HK-2 (cell line): ENCODE data around the gene PTPRM.

ENCODE experiments used
- DNase-seq: peaks from one replicate; pipeline ENCODE4 v3.0.0-alpha.2; 2018; ENCODE audit not compliant: unreplicated experiment

The PTPRM gene

DNA sequence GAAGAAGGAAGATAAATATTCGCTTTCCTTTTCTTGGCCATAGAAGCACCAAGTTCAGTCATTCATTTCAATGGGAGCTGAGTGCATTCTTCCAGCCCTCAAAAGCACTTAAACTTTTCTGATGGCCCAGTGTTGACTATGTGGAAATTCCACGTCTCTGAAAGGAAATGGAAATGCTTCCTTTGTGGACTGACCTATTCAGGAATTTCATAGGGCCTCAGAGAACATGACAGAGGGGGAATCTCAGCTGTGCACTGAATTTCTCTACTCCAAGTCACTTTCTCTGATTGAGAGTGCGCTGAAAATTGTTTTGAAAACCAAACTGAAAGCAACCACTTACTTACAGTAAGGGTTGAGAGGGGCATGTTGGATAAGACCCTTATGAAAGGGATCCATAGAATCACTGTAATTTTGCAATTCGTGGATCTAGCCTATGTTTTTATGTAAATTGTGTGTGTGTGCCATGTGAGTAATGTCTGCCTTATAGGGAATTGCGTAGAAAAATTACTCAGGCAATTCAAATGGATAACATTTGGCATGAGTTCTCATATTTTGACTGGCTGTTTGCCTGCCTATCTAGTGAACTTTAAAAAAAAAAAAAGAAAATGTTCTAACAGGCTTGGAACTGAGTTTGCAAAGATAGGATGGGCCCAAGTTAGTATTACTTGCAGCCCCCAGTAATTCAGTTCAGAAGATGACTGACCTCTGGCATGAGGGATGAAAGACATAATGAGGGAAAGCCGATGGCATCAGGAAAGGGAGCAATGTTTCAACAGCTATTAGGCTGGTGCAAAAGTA is 437.0 kb downstream of the PTPRM start:
- DNase-seq, result no peak

- DNase-seq, result no peak
Observed at GRCh38 chr18:8004792-8005191, 437.7 kb downstream of the PTPRM start.

DNA sequence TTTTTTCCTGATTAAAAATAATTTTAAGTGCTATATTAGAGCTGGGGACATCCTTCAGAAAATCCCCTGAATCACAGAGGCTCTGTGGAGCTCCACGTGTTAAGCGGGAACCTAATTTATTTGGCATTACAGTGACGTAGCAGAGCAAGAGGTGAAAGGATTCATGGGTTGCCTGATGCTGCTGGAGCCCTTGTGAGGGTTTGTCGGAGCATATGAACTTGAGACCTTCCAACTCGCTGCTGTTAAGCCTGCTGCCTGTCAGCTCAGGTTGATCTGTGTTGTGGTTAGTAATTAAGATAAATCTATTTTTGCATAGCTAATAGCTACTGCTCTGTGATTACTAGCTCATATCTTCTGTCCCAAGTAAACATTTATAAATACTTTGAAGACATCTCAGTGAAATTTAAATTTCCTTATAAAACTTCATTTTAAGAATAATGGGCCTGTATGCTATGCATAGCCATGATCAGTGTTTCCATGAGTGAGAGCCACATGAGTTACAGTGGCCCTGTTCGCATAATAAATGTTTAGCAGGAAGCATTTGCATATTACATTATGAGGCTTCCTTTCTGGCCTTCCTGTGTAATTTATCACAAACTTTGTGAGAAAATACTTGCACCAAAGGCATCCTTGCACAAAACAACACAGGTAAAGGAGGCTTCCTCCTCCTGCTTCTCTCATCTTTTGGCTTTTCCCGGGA is 438.9 kb downstream of the PTPRM start:
- DNase-seq, result no peak

GRCh38 chr18:8006979-8007378 is 439.9 kb downstream of the PTPRM start:
- no peak for DNase-seq

DNA sequence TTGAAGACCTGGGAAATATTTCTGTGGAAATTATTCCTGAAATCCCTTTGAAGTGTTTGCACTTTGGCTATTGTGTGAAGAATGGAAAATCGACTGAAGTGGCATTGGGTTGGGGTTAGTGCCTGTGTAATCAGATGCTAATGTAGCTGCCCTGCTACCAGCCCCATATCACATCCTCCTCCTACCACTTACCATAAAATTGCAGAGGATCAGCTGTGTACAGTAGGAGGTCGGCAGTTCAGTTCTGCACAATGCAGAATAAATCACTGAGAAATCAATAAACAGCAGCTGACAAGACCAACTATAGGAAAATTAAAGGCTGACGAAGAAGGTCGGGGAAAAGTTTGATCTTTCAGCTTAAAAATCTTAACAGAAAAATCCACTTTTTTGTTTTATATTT is 440.9 kb downstream of the PTPRM start:
- no peak for DNase-seq

DNA sequence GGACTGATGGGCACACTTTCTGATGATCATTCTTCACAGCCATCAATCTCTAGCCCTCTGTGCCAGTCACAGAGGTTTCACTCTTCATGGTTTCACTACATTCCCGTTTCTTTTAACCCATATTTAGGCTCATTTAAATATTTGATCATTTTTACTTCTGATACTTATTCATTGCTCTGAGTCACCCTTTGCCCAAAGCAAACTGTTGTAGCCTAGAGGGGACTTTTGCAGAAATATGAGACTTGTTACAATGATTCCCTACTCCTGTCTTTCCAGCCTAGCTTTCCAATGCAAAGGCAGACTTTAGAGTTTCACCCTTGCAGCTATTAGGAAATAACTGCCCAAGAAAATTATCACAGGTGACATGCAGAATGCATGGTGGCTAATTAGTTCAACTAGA is 444.2 kb downstream of the PTPRM start:
- no peak for DNase-seq

- DNase-seq, result no peak
Observed at GRCh38 chr18:8011906-8012305, 444.8 kb downstream of the PTPRM start.

GRCh38 chr18:8018701-8019331 is 451.7 kb downstream of the PTPRM start:
- DNase-seq, result no peak

- no peak for DNase-seq
Observed at GRCh38 chr18:8019600-8019999, 452.5 kb downstream of the PTPRM start.

DNA sequence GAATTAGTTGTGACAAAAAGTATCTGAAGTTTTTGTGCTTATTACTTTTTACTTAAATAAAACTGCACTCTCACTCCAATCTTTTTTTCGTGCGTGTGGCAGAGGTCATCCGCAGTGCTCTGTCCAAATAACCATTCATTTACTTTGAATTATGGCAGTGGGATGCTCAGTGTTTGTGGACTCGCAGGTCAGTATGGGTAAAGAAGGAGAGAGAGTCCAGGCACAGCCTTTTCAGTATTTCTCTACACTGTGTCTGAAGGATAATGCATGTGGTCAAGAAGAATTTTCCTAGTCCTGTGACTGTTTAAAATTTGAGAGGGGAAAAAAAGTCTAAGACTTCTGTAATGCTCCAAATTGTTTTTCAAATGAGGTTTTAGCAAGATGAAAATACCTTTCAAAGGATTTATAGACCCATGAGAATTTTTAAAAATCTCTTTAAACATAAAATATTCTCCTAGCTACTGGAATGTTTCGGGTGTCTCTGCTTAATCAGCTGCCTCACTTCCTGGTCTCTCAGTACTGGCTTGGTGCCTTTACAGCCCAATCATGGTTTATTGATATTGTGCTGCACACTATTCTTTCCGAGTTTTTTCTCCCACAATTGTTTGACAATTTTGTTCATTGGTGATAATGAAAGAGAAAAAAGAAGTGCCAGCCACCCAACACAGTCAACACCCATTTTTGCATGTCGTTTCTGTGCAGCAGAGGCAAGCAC is 453.2 kb downstream of the PTPRM start:
- no peak for DNase-seq

DNA sequence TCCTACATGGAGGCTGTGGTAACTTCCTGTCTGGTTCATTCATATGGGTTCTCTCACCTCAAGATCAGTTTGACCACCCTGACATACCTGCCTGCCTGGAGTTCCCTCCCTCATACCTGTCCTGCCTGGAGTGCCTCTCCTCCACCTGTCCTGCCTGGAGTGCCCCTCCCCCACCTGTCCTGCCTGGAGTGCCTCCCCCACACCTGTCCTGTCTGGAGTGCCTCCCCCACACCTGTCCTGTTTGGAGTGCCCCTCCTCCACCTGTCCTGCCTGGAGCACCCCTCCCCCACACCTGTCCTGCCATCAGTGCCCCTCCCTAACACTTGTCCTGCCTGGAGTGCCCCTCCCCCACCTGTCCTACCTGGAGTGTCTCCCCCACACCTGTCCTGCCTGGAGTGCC is 461.9 kb downstream of the PTPRM start:
- no peak for DNase-seq

GRCh38 chr18:8029731-8030130 is 462.6 kb downstream of the PTPRM start:
- DNase-seq, result no peak

DNA sequence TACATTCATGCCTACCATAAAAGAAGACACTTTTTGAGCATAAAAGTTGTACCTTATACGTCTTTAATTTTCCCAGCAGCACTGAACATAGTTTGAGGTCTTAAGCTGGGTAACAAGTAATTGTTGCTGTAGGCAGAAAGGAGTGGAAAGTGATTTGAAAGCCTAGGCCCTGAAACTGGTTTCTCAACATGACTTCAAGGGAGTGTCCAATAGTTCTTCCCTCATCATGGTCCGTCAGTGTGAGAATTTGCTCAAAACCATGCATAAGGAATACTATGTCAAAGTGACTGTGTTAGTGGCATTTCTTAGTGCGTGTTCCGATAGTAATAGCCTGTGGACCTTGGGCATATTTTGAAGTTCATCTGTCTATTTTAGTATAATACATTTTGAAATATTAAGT is 463.1 kb downstream of the PTPRM start:
- DNase-seq, result no peak

DNA sequence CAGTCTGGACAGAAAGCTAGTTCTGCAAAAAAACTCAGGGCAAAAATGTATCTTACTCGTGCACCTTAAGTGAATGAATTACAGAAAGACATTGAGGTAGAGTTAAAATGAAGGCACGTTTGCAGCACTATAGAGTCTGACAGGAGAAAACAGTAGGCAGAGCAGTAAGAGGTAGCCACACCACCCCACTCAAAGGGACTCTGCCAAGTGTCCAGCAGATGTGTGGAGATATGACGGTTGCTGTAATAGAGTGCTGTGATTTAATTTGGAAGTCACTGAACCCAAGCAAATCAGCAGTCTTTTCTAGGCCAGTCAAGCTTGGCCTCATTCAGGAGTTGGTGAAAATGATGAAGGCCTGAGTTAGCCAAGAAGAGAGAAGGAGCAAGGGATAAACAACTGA is 464.4 kb downstream of the PTPRM start:
- no peak for DNase-seq

DNA sequence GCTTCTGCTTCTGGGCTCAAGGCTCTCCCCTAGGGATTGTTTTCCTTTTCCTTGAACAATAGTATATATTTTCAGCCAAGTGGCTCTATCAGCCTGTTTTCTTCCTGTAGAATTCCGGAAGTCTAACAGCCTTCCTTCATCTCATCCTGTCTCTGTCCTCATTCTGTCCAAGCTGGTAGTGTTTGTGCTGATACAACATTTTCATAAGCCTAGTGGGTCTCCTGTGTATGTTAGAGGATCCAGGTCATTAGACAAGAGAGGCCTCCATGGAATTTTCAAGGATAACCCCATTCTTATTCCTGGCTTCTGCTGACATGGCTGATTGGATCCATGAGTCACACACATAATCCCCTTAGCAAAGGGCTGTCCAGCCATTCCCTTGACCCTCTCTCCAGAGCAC is 467.6 kb downstream of the PTPRM start:
- no peak for DNase-seq

DNA sequence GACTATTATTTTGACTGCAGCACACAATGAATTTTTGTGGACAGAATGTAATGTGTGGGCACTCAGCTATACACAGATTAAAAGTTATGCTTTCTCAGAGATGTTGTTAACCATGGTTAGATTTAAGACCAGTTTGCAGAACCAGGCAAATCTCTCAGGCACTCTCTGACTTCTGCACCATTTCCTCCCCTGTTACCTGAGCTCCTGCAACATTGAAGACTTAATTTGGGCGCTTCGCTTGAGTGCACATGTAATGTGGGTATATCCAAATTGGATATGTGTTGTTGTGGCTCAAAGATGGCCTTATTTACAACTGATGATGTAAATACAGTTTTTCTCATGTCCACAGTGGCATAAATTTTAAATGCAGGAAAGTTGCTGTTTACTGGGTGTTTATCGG is 469.4 kb downstream of the PTPRM start:
- DNase-seq, result no peak

- no peak for DNase-seq
Observed at GRCh38 chr18:8037296-8037695, 470.2 kb downstream of the PTPRM start.

GRCh38 chr18:8040021-8040420 is 472.9 kb downstream of the PTPRM start:
- no peak for DNase-seq

DNA sequence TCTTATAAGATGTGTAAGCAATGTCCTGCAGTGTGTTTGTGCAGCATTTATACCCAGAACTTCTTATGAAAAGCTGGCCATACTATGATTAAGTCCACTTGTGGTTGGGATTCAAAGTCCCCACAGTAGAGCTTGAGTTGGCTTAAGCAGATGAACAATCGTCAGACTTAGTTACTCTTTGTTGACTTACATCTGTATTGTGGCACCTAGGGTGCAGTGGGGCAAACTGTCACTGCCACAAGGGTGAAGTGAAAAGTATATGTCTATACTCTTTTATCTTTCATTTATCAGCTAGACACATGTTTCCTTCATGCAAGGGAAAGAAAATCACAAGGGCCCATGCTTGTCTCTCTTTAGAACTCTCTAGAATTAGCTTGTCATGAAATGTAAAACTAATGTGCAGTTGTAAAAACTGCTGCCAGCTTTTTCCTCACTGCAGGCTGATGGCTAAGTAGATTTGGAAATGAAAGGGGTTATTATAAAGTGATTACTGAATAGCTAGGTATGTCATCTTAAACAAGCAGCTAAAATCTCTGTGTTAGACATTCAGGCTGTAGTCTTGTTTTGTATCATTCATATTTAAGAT is 474.5 kb downstream of the PTPRM start:
- no peak for DNase-seq

- DNase-seq, result no peak
Observed at GRCh38 chr18:8044004-8044403, 476.9 kb downstream of the PTPRM start.

- no peak for DNase-seq
Observed at GRCh38 chr18:8045160-8045883, 478.2 kb downstream of the PTPRM start.
